IPS-20b (cell line): ENCODE measurements around the gene CST3.
"Not testable (repeated sequence)": the region's sequence is repeated elsewhere in the genome, so short reads cannot be mapped to it uniquely, and the experiment has no call there.

Experiments used
- H3K27ac ChIP-seq: one replicate; pipeline ENCODE4 v1.5.1; 2013; ENCODE audit warnings: low read length
- H3K27me3 ChIP-seq: 2 replicates; pipeline ENCODE4 v1.6.1; 2013; ENCODE audit warnings: mild to moderate bottlenecking, low read length, inconsistent platforms; ENCODE audit not compliant: insufficient read depth
- H3K36me3 ChIP-seq: 2 replicates; pipeline ENCODE4 v1.6.1; 2013; ENCODE audit warnings: low read depth, mild to moderate bottlenecking, inconsistent platforms, low read length, moderate library complexity; ENCODE audit not compliant: insufficient read depth
- H3K4me1 ChIP-seq: 2 replicates; pipeline ENCODE4 v1.6.1; 2013; ENCODE audit warnings: mild to moderate bottlenecking, control low read depth, inconsistent platforms, low read length, moderate library complexity; ENCODE audit not compliant: insufficient read depth
- H3K4me3 ChIP-seq: 2 replicates; pipeline ENCODE4 v1.5.1; 2013; ENCODE audit warnings: mild to moderate bottlenecking, low read length, inconsistent platforms
- H3K9ac ChIP-seq: 2 replicates; pipeline ENCODE4 v1.6.1; 2013; ENCODE audit warnings: low read depth, mild to moderate bottlenecking, inconsistent platforms, low read length, moderate library complexity
- H3K9me3 ChIP-seq: 2 replicates; pipeline ENCODE4 v1.6.1; 2013; ENCODE audit warnings: mild to moderate bottlenecking, low read depth, low read length, inconsistent platforms; ENCODE audit not compliant: insufficient read depth

Gene CST3

GRCh38 chr20:23659989-23660837 lies 22.5 kb upstream of the CST3 start:
- Histone ChIP-seq H3K4me3 (no peak overlapping the region), H3K9ac (no peak overlapping the region), H3K27me3 (no peaks in the 10 kb centered on the region), H3K36me3 (no peaks in the 10 kb centered on the region), H3K27ac (no peak overlapping the region), H3K9me3 (no peaks in the 10 kb centered on the region), H3K4me1 (0 out of 2 replicates have a peak, but pooled peaks cover 2% of the 10 kb centered on the region)

GRCh38 chr20:23659610-23659988 lies 21.8 kb upstream of the CST3 start:
- H3K9ac ChIP-seq, H3K4me3 ChIP-seq, H3K36me3 ChIP-seq, H3K9me3 ChIP-seq, H3K27me3 ChIP-seq, H3K4me1 ChIP-seq, H3K27ac ChIP-seq: not testable (repeated sequence)

DNA sequence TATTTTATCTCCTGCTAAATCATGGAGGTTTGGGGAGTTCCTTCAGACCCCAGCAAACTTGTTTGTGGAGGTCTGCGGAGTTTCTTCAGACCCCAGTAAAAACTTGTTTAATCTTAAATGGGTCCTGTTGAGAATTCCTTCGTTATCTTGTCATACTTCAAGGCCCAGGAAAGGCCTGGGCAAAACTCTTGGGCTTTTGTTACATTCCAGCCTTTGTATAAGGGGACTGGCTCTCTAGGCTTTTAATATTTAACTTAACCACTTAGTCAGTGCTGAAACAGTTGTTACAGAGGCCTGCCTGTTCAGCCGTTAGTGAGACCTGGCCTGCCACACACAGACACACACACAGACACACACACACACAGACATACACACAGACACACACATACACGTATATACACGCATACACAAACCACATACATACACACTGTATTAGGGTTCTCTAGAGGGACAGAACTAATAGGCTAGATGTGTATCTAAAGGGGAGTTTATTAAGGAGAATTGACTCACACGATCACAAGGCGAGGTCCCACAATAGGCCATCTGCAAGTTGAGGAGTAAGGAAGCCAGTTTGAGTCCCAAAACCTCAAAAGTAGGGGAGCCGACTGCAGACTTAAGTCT lies 21.3 kb upstream of the CST3 start:
- Histone ChIP-seq H3K9me3 (no peaks in the 10 kb centered on the region), H3K4me3 (no peak overlapping the region), H3K9ac (no peak overlapping the region), H3K36me3 (no peaks in the 10 kb centered on the region), H3K4me1 (0 out of 2 replicates have a peak, but pooled peaks cover 2% of the 10 kb centered on the region), H3K27ac (no peak overlapping the region), H3K27me3 (no peaks in the 10 kb centered on the region)

DNA sequence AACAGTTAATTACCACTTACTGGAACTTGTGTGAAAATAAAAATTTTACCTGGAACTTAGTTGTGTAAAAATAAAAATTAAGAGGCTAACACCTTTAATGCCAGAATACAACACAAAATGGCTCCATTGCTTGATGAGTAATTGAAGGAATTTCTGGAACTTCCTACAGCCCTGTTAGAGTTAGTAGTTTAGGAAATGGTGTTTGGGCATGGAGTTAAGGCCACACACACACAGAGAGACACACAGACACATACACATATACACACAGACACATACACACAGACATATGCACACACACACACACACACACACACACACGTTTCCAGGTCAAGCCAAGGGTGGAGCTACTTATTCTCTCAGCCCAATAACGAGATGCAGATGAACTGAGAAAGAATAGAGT lies 20.6 kb upstream of the CST3 start:
- no peak overlapping the region for H3K4me3 ChIP-seq
- H3K27ac ChIP-seq, result no peak overlapping the region
- no peaks in the 10 kb centered on the region for H3K9me3 ChIP-seq
- H3K9ac ChIP-seq, result no peak overlapping the region
- no peaks in the 10 kb centered on the region for H3K27me3 ChIP-seq
- H3K36me3 ChIP-seq, result no peaks in the 10 kb centered on the region
- H3K4me1 ChIP-seq, result 0 out of 2 replicates have a peak, but pooled peaks cover 2% of the 10 kb centered on the region

DNA sequence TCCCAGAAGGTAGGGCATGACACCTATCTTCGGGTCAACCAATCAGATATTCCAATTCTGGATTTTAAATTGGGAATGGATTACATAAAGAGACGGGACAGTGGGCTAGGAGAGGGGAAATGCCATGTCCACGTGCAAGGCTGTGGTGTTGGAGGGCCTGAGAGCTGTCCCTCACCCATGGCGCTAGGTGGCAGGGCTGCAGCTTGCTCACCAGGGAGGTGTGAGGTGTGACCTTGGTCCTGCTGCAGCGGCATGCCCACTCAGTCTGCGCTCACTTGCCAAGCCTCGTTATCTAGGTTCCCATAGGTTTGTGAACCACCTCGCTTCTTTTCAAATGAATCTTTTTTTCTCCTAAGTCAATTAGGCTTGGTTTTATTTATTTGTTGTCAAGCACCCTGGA lies 19.4 kb upstream of the CST3 start:
- no peak overlapping the region for H3K9ac ChIP-seq
- no peak overlapping the region for H3K4me3 ChIP-seq
- no peaks in the 10 kb centered on the region for H3K36me3 ChIP-seq
- no peak overlapping the region for H3K27ac ChIP-seq
- H3K27me3 ChIP-seq, result no peaks in the 10 kb centered on the region
- no peaks in the 10 kb centered on the region for H3K9me3 ChIP-seq
- H3K4me1 ChIP-seq, result 0 out of 2 replicates have a peak, but pooled peaks cover 2% of the 10 kb centered on the region

GRCh38 chr20:23656372-23656771 lies 18.6 kb upstream of the CST3 start:
- no peaks in the 10 kb centered on the region for H3K27me3 ChIP-seq
- no peaks in the 10 kb centered on the region for H3K36me3 ChIP-seq
- H3K4me1 ChIP-seq, result 0 out of 2 replicates have a peak, but pooled peaks cover 2% of the 10 kb centered on the region
- no peak overlapping the region for H3K4me3 ChIP-seq
- no peaks in the 10 kb centered on the region for H3K9me3 ChIP-seq
- no peak overlapping the region for H3K9ac ChIP-seq
- no peak overlapping the region for H3K27ac ChIP-seq

- H3K4me3 ChIP-seq, result no peak overlapping the region
- H3K27ac ChIP-seq, result no peak overlapping the region
- no peaks in the 10 kb centered on the region for H3K27me3 ChIP-seq
- H3K4me1 ChIP-seq, result 0 out of 2 replicates have a peak, but pooled peaks cover 2% of the 10 kb centered on the region
- no peak overlapping the region for H3K9ac ChIP-seq
- H3K9me3 ChIP-seq, result no peaks in the 10 kb centered on the region
- H3K36me3 ChIP-seq, result no peaks in the 10 kb centered on the region
These were observed 17.9 kb upstream of the CST3 start for GRCh38 chr20:23655491-23656211.

GRCh38 chr20:23654717-23655116 lies 17.0 kb upstream of the CST3 start:
- Histone ChIP-seq H3K4me3 (no peak overlapping the region), H3K27me3 (no peaks in the 10 kb centered on the region), H3K27ac (no peak overlapping the region), H3K4me1 (0 out of 2 replicates have a peak, but pooled peaks cover 2% of the 10 kb centered on the region), H3K36me3 (no peaks in the 10 kb centered on the region), H3K9ac (no peak overlapping the region), H3K9me3 (no peaks in the 10 kb centered on the region)

- Histone ChIP-seq H3K27ac (no peak overlapping the region), H3K9ac (no peak overlapping the region), H3K4me3 (no peak overlapping the region), H3K9me3 (no peaks in the 10 kb centered on the region), H3K27me3 (no peaks in the 10 kb centered on the region), H3K4me1 (0 out of 2 replicates have a peak, but pooled peaks cover 2% of the 10 kb centered on the region), H3K36me3 (no peaks in the 10 kb centered on the region)
These were observed 16.2 kb upstream of the CST3 start for GRCh38 chr20:23654000-23654399.

- H3K4me1 ChIP-seq, result 0 out of 2 replicates have a peak, but pooled peaks cover 2% of the 10 kb centered on the region
- no peak overlapping the region for H3K27ac ChIP-seq
- H3K4me3 ChIP-seq, result no peak overlapping the region
- no peaks in the 10 kb centered on the region for H3K36me3 ChIP-seq
- H3K27me3 ChIP-seq, result no peaks in the 10 kb centered on the region
- no peaks in the 10 kb centered on the region for H3K9me3 ChIP-seq
- no peak overlapping the region for H3K9ac ChIP-seq
These were observed 15.7 kb upstream of the CST3 start for GRCh38 chr20:23653400-23653938.

DNA sequence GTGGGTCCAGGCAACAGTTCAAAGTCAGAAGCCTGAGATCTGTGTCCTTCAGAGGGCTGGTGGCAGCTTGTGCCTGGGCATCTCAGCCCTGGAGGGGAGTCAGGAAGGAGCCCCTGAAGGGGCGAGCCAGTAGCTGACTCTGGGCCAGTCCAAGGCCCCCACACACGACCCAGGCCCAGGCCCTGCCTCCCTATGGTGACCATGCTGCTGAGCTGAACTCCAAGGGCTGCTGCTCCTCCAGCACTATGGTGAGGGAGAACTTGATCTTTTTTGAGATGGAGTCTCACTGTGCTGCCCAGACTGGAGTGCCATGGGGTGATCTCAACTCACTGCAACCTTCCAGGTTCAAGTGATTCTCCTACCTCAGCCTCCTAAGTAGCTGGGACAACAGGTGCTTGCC lies 15.2 kb upstream of the CST3 start:
- H3K9ac ChIP-seq, result no peak overlapping the region
- H3K9me3 ChIP-seq, result no peaks in the 10 kb centered on the region
- no peak overlapping the region for H3K4me3 ChIP-seq
- no peaks in the 10 kb centered on the region for H3K27me3 ChIP-seq
- no peaks in the 10 kb centered on the region for H3K36me3 ChIP-seq
- no peak overlapping the region for H3K27ac ChIP-seq
- 0 out of 2 replicates have a peak, but pooled peaks cover 2% of the 10 kb centered on the region for H3K4me1 ChIP-seq
